ENCODE data around the gene CELF3.

Gene CELF3

DNA sequence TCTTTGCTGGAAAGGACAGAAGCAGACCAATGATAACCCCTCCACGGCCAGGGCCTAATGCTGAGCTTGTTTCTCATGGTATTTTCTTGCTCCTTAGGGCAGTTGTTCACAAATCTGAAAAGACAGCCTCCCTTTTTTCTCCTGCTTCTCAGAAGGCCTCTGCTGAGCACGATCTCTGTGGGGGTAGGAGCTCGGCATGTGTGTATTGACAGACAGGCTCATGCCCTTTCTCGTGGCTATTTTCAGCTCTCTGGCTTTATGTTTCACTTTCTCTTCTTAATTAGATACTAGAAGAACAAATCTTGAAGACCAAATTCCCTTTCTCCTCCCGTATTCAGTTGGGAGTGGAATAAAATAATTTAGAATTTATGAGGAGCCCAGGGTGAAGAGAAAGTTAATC lies 4.0 kb upstream of the CELF3 start:
- no peak overlapping the region for H3K4me3 ChIP-seq (ENCODE audit: insufficient read depth, low read depth, low read length)
- peak overlapping the region; percentile 8 for H3K27ac ChIP-seq (ENCODE audit: insufficient read depth, low read depth, low read length, poor library complexity, severe bottlenecking)
- H3K4me1 ChIP-seq (ENCODE audit: control insufficient read depth, insufficient read depth, low read length): peaks cover 46% of the 10 kb centered on the region
- H3K36me3 ChIP-seq (ENCODE audit: control insufficient read depth, insufficient read depth, low read length): no peaks in the 10 kb centered on the region
- H3K9me3 ChIP-seq (ENCODE audit: control insufficient read depth, low read length): no peaks in the 10 kb centered on the region
- peaks cover 58% of the 10 kb centered on the region for H3K27me3 ChIP-seq (ENCODE audit: control insufficient read depth, insufficient read depth, low read length, poor library complexity, severe bottlenecking)
- WGBS, 2 experiments: 8 to 14% methylated on average over 4 of the region's 5 CpGs

DNA sequence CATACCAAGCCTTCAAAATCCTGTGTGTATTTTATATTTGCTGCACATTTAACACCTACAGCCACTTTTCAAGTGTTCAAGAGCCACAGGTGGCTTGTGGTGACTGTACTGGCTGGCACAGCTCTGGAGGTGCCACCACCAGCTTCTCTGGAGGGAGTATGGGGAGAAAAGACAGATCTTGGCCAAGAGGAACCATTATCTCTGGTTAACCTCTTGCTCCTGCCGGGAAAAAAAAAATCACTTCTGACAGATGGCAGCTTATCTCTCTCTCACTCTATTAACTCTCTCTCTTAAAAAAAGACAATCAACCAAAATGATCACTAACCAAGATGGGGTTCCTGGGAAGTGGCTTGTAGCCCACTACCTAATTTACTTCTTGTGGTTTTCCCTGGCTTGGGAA lies 3.5 kb upstream of the CELF3 start:
- Histone ChIP-seq H3K9me3 (ENCODE audit: control insufficient read depth, low read length) (no peaks in the 10 kb centered on the region), H3K27me3 (ENCODE audit: control insufficient read depth, insufficient read depth, low read length, poor library complexity, severe bottlenecking) (peaks cover 58% of the 10 kb centered on the region), H3K4me1 (ENCODE audit: control insufficient read depth, insufficient read depth, low read length) (peaks cover 51% of the 10 kb centered on the region), H3K27ac (ENCODE audit: insufficient read depth, low read depth, low read length, poor library complexity, severe bottlenecking) (peak overlapping the region; percentile 8), H3K4me3 (ENCODE audit: insufficient read depth, low read depth, low read length) (no peak overlapping the region), H3K36me3 (ENCODE audit: control insufficient read depth, insufficient read depth, low read length) (no peaks in the 10 kb centered on the region)
- WGBS, 2 experiments: 29 to 40% methylated on average over 1 of the region's 1 CpG

DNA sequence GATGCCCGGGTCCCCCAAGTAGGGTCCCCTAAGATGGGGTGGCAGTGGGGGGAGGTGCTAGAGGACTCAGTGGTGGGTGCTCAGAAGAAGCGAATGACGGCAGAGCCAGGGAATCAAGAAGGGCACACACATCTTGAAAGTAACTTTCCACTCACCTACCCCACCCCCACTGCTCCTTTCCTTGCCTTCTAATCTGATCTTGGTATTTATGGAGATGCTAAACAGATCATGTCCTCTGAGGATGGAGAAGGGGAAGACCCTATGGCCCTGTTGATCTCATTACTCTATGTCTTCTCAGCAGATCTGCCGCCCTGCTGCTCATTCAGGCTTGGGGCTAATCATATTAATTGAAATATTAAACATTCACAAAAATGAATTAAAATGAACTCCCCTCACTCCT lies 2.1 kb upstream of the CELF3 start:
- Histone ChIP-seq H3K4me3 (ENCODE audit: insufficient read depth, low read depth, low read length) (no peak overlapping the region), H3K9me3 (ENCODE audit: control insufficient read depth, low read length) (no peaks in the 10 kb centered on the region), H3K27ac (ENCODE audit: insufficient read depth, low read depth, low read length, poor library complexity, severe bottlenecking) (no peak overlapping the region), H3K4me1 (ENCODE audit: control insufficient read depth, insufficient read depth, low read length) (peaks cover 54% of the 10 kb centered on the region), H3K36me3 (ENCODE audit: control insufficient read depth, insufficient read depth, low read length) (no peaks in the 10 kb centered on the region), H3K27me3 (ENCODE audit: control insufficient read depth, insufficient read depth, low read length, poor library complexity, severe bottlenecking) (peaks cover 51% of the 10 kb centered on the region)
- WGBS, 2 experiments: 51 to 83% methylated on average over 2 to 4 of the region's 4 CpGs

DNA sequence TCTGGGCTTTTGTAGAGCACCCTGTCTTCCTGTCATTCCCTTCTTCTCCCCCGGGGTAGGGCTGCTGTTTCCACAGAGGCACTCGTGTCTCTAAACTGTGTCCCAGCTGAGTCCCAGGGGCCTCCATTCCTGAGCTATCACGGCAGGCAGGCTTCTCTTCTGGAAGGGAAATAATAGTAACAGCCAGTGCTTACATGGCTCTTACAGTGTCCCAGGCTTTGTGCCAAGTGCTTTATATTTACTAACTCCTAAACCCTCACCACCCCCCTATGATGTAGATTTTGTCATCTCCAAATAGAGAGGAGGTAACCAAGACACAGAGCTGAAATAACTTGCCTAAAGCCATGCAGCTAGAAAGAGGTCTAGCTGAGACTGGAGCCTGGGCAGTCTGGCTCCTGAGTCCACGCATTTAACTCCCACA lies 1.4 kb upstream of the CELF3 start:
- no peak overlapping the region for H3K27ac ChIP-seq (ENCODE audit: insufficient read depth, low read depth, low read length, poor library complexity, severe bottlenecking)
- no peaks in the 10 kb centered on the region for H3K36me3 ChIP-seq (ENCODE audit: control insufficient read depth, insufficient read depth, low read length)
- H3K27me3 ChIP-seq (ENCODE audit: control insufficient read depth, insufficient read depth, low read length, poor library complexity, severe bottlenecking): peaks cover 44% of the 10 kb centered on the region
- H3K4me3 ChIP-seq (ENCODE audit: insufficient read depth, low read depth, low read length): no peak overlapping the region
- no peaks in the 10 kb centered on the region for H3K9me3 ChIP-seq (ENCODE audit: control insufficient read depth, low read length)
- H3K4me1 ChIP-seq (ENCODE audit: control insufficient read depth, insufficient read depth, low read length): peaks cover 54% of the 10 kb centered on the region
- WGBS, 2 experiments: 44 to 56% methylated on average over 4 of the region's 4 CpGs

DNA sequence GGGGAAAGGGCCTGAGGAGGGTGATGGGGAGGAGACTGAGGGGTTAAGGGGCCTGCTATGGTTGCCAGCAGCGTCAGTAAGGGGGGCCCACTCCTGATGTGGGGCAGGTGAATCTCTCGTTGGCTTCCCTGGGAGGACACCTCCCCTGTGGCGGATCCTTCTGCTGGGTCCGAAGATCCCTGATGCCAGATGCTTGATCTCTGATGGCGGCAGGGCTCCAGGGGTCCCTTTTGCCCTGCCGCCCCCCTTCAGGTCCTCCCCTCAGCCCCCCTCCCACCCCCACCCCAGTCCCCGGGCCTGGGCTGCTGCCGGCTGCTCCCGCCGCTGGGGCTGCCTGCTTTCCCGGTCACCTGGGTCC lies 219 bp downstream of the CELF3 start:
- Histone ChIP-seq H3K9me3 (ENCODE audit: control insufficient read depth, low read length) (no peaks in the 10 kb centered on the region), H3K4me3 (ENCODE audit: insufficient read depth, low read depth, low read length) (peak overlapping the region; percentile 41), H3K4me1 (ENCODE audit: control insufficient read depth, insufficient read depth, low read length) (peaks cover 50% of the 10 kb centered on the region), H3K36me3 (ENCODE audit: control insufficient read depth, insufficient read depth, low read length) (no peaks in the 10 kb centered on the region), H3K27ac (ENCODE audit: insufficient read depth, low read depth, low read length, poor library complexity, severe bottlenecking) (no peak overlapping the region), H3K27me3 (ENCODE audit: control insufficient read depth, insufficient read depth, low read length, poor library complexity, severe bottlenecking) (peaks cover 28% of the 10 kb centered on the region)
- WGBS, 2 experiments: 0% methylated on average over 10 to 11 of the region's 11 CpGs

DNA sequence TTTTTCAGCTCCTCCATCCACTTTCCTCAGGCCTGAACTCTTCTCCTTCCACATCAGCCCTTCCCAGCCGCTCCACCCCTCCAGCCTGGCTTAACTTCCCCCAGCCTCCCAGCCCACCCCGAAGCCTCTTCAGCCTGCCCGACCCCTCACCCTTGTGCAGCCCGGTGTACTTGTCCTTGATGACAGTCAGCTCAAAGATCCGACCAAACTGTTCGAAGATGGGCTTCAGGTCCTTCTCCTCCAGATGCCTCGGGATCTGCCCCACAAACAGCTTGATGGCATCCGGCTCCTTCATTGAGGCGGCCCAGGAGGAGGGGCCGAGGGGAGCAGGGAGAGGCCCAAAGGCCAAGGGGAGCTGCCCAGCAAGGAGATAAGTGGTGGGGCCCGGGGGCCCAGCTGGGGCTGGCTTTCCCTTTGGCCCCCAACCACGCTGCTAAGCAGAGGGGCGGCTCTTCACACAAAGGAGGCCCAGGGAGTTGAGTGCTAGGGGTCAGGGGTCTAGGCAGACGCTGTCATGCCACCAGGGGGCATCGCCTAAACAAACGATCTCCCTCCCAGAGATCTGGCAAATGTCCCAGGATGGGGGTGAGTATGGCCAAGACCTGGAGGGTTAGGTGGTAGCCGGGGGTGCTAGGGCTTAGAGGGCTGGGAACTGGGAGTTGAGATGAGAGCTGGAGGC lies 738 bp downstream of the CELF3 start:
- peaks cover 50% of the 10 kb centered on the region for H3K4me1 ChIP-seq (ENCODE audit: control insufficient read depth, insufficient read depth, low read length)
- 25 to 29% methylated on average over 17 of the region's 17 CpGs for WGBS, 2 experiments
- no peak overlapping the region for H3K27ac ChIP-seq (ENCODE audit: insufficient read depth, low read depth, low read length, poor library complexity, severe bottlenecking)
- H3K9me3 ChIP-seq (ENCODE audit: control insufficient read depth, low read length): no peaks in the 10 kb centered on the region
- H3K4me3 ChIP-seq (ENCODE audit: insufficient read depth, low read depth, low read length): peak overlapping the region; percentile 41
- H3K27me3 ChIP-seq (ENCODE audit: control insufficient read depth, insufficient read depth, low read length, poor library complexity, severe bottlenecking): peaks cover 27% of the 10 kb centered on the region
- no peaks in the 10 kb centered on the region for H3K36me3 ChIP-seq (ENCODE audit: control insufficient read depth, insufficient read depth, low read length)

DNA sequence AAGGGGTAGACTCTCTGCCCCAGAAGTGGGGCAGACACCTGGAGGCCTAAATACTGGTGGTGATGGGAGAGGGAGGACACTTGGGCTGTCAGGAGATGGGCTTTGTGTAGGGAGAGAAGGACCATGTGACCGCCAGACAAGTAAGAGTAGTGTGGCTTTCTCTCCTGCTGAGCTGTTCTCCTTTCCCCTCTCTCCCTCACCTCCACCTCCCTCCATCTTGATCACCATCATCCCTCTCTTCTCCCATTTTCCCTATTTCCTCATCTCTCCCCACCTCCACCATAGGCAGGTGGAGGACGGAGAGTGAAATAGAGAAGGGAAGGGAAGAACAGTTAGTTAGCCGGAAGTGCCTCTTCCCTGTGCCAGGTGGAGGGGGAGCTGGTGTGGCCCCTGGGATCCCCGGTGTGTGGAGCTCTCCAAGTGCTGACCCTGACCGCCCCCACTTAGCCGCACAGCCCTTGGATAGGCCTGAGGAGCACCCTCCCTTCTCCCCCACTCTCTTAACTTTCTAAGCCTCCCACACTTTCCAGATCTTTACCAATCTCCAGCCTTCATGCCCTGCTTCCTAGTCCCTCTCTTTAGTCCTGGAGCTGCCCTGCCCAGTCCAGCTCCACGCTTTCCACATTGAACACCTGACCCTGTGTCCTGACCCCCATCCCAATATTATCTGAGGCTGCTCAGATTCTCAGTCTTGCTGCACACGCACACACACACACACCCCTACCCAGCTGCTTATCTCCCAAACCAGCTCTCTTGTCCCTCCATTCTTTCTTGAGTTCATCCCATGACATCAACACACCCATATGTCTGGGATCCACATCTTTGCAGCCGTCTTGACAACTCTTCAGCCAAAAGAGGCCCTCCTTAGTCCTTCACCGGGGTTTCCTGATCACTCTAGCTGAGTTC lies 1.5 kb downstream of the CELF3 start:
- Histone ChIP-seq H3K27ac (ENCODE audit: insufficient read depth, low read depth, low read length, poor library complexity, severe bottlenecking) (no peak overlapping the region), H3K36me3 (ENCODE audit: control insufficient read depth, insufficient read depth, low read length) (no peaks in the 10 kb centered on the region), H3K27me3 (ENCODE audit: control insufficient read depth, insufficient read depth, low read length, poor library complexity, severe bottlenecking) (peaks cover 27% of the 10 kb centered on the region), H3K9me3 (ENCODE audit: control insufficient read depth, low read length) (no peaks in the 10 kb centered on the region), H3K4me3 (ENCODE audit: insufficient read depth, low read depth, low read length) (no peak overlapping the region), H3K4me1 (ENCODE audit: control insufficient read depth, insufficient read depth, low read length) (peaks cover 47% of the 10 kb centered on the region)
- 74 to 80% methylated on average over 9 to 10 of the region's 10 CpGs for WGBS, 2 experiments

DNA sequence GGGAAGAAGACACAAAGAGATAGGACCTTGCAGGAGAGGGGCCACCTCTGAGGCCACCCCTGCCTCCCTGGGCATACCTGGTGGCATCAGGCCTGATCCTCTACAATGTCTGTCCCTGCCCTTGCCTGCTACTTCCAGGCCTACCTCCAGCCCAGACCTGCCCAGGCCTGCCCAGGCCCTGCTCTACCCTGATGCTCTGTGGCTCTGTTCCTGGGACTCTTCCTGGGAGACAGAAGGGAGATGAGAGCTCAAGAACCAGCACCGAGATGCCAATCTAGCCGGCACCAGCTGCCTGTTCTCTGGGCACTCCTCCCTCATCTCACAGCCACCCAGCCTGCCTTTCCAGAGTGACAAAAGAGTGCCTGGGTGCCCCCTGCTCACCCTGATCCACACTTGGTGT lies 2.7 kb downstream of the CELF3 start:
- no peaks in the 10 kb centered on the region for H3K9me3 ChIP-seq (ENCODE audit: control insufficient read depth, low read length)
- H3K36me3 ChIP-seq (ENCODE audit: control insufficient read depth, insufficient read depth, low read length): no peaks in the 10 kb centered on the region
- H3K27ac ChIP-seq (ENCODE audit: insufficient read depth, low read depth, low read length, poor library complexity, severe bottlenecking): no peak overlapping the region
- H3K27me3 ChIP-seq (ENCODE audit: control insufficient read depth, insufficient read depth, low read length, poor library complexity, severe bottlenecking): peaks cover 18% of the 10 kb centered on the region
- 83 to 90% methylated on average over 2 of the region's 2 CpGs for WGBS, 2 experiments
- H3K4me3 ChIP-seq (ENCODE audit: insufficient read depth, low read depth, low read length): no peak overlapping the region
- H3K4me1 ChIP-seq (ENCODE audit: control insufficient read depth, insufficient read depth, low read length): peaks cover 47% of the 10 kb centered on the region

DNA sequence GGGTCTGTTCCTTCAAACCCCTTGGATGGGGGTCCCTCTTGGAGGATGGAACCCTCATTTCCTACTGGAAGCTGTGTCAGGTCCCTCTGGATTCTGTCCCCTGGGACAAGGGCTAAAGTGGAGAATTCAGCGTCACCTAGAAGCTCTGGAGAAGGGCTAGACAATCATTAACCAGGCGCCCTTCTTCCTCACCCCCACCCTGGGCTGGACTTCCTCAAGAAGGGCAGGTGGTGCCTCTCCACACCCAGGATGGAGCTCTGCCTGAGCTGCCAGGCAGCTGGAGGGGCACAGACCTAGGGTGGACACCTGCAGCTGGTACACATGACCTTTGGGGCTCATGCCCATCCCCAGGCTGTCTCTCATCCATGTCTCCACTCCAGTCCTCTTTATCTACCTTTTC lies 3.6 kb downstream of the CELF3 start:
- Histone ChIP-seq H3K4me1 (ENCODE audit: control insufficient read depth, insufficient read depth, low read length) (peaks cover 38% of the 10 kb centered on the region), H3K4me3 (ENCODE audit: insufficient read depth, low read depth, low read length) (no peak overlapping the region), H3K27me3 (ENCODE audit: control insufficient read depth, insufficient read depth, low read length, poor library complexity, severe bottlenecking) (peaks cover 10% of the 10 kb centered on the region), H3K36me3 (ENCODE audit: control insufficient read depth, insufficient read depth, low read length) (no peaks in the 10 kb centered on the region), H3K9me3 (ENCODE audit: control insufficient read depth, low read length) (no peaks in the 10 kb centered on the region), H3K27ac (ENCODE audit: insufficient read depth, low read depth, low read length, poor library complexity, severe bottlenecking) (no peak overlapping the region)
- 97% methylated on average over 2 of the region's 2 CpGs for WGBS, 2 experiments

DNA sequence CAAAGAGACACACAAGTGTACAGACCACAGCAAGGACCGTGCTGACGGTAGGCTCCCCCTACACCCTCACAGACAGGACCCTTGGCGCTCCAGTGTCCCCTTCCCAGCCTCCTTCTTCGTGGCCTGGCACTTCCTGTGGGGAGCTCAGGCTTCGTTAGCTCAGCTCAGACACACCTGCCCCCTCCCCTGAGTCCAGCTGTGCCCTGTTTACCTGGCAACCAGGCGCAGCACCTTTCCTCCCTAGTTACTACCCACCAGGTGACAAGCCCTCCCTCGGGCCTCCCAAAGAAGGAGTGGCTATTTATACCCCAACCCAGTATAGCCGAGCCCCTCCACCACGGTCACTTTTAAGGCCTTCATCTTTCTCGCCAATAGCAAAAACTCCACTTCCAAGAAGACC lies 4.7 kb downstream of the CELF3 start:
- 84 to 86% methylated on average over 10 of the region's 10 CpGs for WGBS, 2 experiments
- H3K27me3 ChIP-seq (ENCODE audit: control insufficient read depth, insufficient read depth, low read length, poor library complexity, severe bottlenecking): no peaks in the 10 kb centered on the region
- no peak overlapping the region for H3K27ac ChIP-seq (ENCODE audit: insufficient read depth, low read depth, low read length, poor library complexity, severe bottlenecking)
- no peak overlapping the region for H3K4me3 ChIP-seq (ENCODE audit: insufficient read depth, low read depth, low read length)
- no peaks in the 10 kb centered on the region for H3K9me3 ChIP-seq (ENCODE audit: control insufficient read depth, low read length)
- H3K36me3 ChIP-seq (ENCODE audit: control insufficient read depth, insufficient read depth, low read length): no peaks in the 10 kb centered on the region
- peaks cover 31% of the 10 kb centered on the region for H3K4me1 ChIP-seq (ENCODE audit: control insufficient read depth, insufficient read depth, low read length)

Measured in ectodermal cell (in vitro differentiated cells).